ENCODE results near the gene PKNOX1.
"Not testable (repeated sequence)": the region's sequence is repeated elsewhere in the genome, so short reads cannot be mapped to it uniquely, and the experiment has no call there.

The PKNOX1 gene

GRCh38 chr21:43024439-43025136 lies 50.2 kb downstream of the PKNOX1 start:
- H3K9me3 ChIP-seq (ENCODE audit: control insufficient read depth, low read length): no peaks in the 10 kb centered on the region
- H3K36me3 ChIP-seq (ENCODE audit: control insufficient read depth, insufficient read depth, low read length, severe bottlenecking): peaks cover 60% of the 10 kb centered on the region
- no peak overlapping the region for H3K9ac ChIP-seq (ENCODE audit: low read length)
- H3K4me3 ChIP-seq (ENCODE audit: low read length): no peak overlapping the region
- no peaks in the 10 kb centered on the region for H3K27me3 ChIP-seq (replicated peaks; ENCODE audit: control insufficient read depth, insufficient read depth, low read length)
- no peaks in the 10 kb centered on the region for H3K4me1 ChIP-seq (ENCODE audit: control insufficient read depth, insufficient read depth, low read length)
- no peak for DNase-seq (ENCODE audit: low read depth)

- no peaks in the 10 kb centered on the region for H3K4me1 ChIP-seq (ENCODE audit: control insufficient read depth, insufficient read depth, low read length)
- H3K9me3 ChIP-seq (ENCODE audit: control insufficient read depth, low read length): no peaks in the 10 kb centered on the region
- H3K4me3 ChIP-seq (ENCODE audit: low read length): no peak overlapping the region
- peak; percentile 68 for DNase-seq (ENCODE audit: low read depth)
- peaks cover 62% of the 10 kb centered on the region for H3K36me3 ChIP-seq (ENCODE audit: control insufficient read depth, insufficient read depth, low read length, severe bottlenecking)
- no peak overlapping the region for H3K9ac ChIP-seq (ENCODE audit: low read length)
- H3K27me3 ChIP-seq (replicated peaks; ENCODE audit: control insufficient read depth, insufficient read depth, low read length): no peaks in the 10 kb centered on the region
Measured at GRCh38 chr21:43025636-43026180, 51.3 kb downstream of the PKNOX1 start.

GRCh38 chr21:43027846-43028731 lies 53.7 kb downstream of the PKNOX1 start:
- peaks cover 65% of the 10 kb centered on the region for H3K36me3 ChIP-seq (ENCODE audit: control insufficient read depth, insufficient read depth, low read length, severe bottlenecking)
- no peaks in the 10 kb centered on the region for H3K9me3 ChIP-seq (ENCODE audit: control insufficient read depth, low read length)
- DNase-seq (ENCODE audit: low read depth): no peak
- H3K4me3 ChIP-seq (ENCODE audit: low read length): no peak overlapping the region
- no peaks in the 10 kb centered on the region for H3K27me3 ChIP-seq (replicated peaks; ENCODE audit: control insufficient read depth, insufficient read depth, low read length)
- H3K4me1 ChIP-seq (ENCODE audit: control insufficient read depth, insufficient read depth, low read length): no peaks in the 10 kb centered on the region
- no peak overlapping the region for H3K9ac ChIP-seq (ENCODE audit: low read length)

- no peak for DNase-seq (ENCODE audit: low read depth)
- Histone ChIP-seq H3K4me3 (ENCODE audit: low read length) (no peak overlapping the region), H3K4me1 (ENCODE audit: control insufficient read depth, insufficient read depth, low read length) (no peaks in the 10 kb centered on the region), H3K36me3 (ENCODE audit: control insufficient read depth, insufficient read depth, low read length, severe bottlenecking) (peaks cover 55% of the 10 kb centered on the region), H3K27me3 (replicated peaks; ENCODE audit: control insufficient read depth, insufficient read depth, low read length) (no peaks in the 10 kb centered on the region), H3K9me3 (ENCODE audit: control insufficient read depth, low read length) (no peaks in the 10 kb centered on the region), H3K9ac (ENCODE audit: low read length) (no peak overlapping the region)
Measured at GRCh38 chr21:43029785-43030184, 55.4 kb downstream of the PKNOX1 start.

GRCh38 chr21:43031121-43031619 lies 56.8 kb downstream of the PKNOX1 start:
- Histone ChIP-seq H3K36me3 (ENCODE audit: control insufficient read depth, insufficient read depth, low read length, severe bottlenecking) (peaks cover 49% of the 10 kb centered on the region), H3K27me3 (replicated peaks; ENCODE audit: control insufficient read depth, insufficient read depth, low read length) (no peaks in the 10 kb centered on the region)

GRCh38 chr21:43034101-43034500 lies 59.7 kb downstream of the PKNOX1 start:
- no peak overlapping the region for H3K9ac ChIP-seq (ENCODE audit: low read length)
- H3K27me3 ChIP-seq (replicated peaks; ENCODE audit: control insufficient read depth, insufficient read depth, low read length): no peaks in the 10 kb centered on the region
- H3K4me3 ChIP-seq (ENCODE audit: low read length): no peak overlapping the region
- H3K4me1 ChIP-seq (ENCODE audit: control insufficient read depth, insufficient read depth, low read length): no peaks in the 10 kb centered on the region
- no peaks in the 10 kb centered on the region for H3K9me3 ChIP-seq (ENCODE audit: control insufficient read depth, low read length)
- peak; percentile 9 for DNase-seq (ENCODE audit: low read depth)
- H3K36me3 ChIP-seq (ENCODE audit: control insufficient read depth, insufficient read depth, low read length, severe bottlenecking): peaks cover 36% of the 10 kb centered on the region

More at GRCh38 chr21:43031121-43031619, 56.8 kb downstream of the PKNOX1 start:
- DNase-seq (ENCODE audit: low read depth): no peak
- Histone ChIP-seq H3K4me3 (ENCODE audit: low read length) (no peak overlapping the region), H3K9ac (ENCODE audit: low read length) (no peak overlapping the region), H3K4me1 (ENCODE audit: control insufficient read depth, insufficient read depth, low read length) (no peaks in the 10 kb centered on the region), H3K9me3 (ENCODE audit: control insufficient read depth, low read length) (no peaks in the 10 kb centered on the region)

- Histone ChIP-seq H3K4me3 (ENCODE audit: low read length) (no peak overlapping the region), H3K27me3 (replicated peaks; ENCODE audit: control insufficient read depth, insufficient read depth, low read length) (no peaks in the 10 kb centered on the region), H3K9me3 (ENCODE audit: control insufficient read depth, low read length) (no peaks in the 10 kb centered on the region), H3K4me1 (ENCODE audit: control insufficient read depth, insufficient read depth, low read length) (no peaks in the 10 kb centered on the region), H3K9ac (ENCODE audit: low read length) (no peak overlapping the region), H3K36me3 (ENCODE audit: control insufficient read depth, insufficient read depth, low read length, severe bottlenecking) (peaks cover 32% of the 10 kb centered on the region)
- no peak for DNase-seq (ENCODE audit: low read depth)
Measured at GRCh38 chr21:43034826-43035225, 60.5 kb downstream of the PKNOX1 start.

GRCh38 chr21:43036889-43037288 lies 62.5 kb downstream of the PKNOX1 start:
- not testable (repeated sequence) for H3K4me3 ChIP-seq (ENCODE audit: low read length); H3K4me1 ChIP-seq (ENCODE audit: control insufficient read depth, insufficient read depth, low read length); H3K9me3 ChIP-seq (ENCODE audit: control insufficient read depth, low read length); H3K27me3 ChIP-seq (replicated peaks; ENCODE audit: control insufficient read depth, insufficient read depth, low read length); DNase-seq (ENCODE audit: low read depth); H3K9ac ChIP-seq (ENCODE audit: low read length)
- H3K36me3 ChIP-seq (ENCODE audit: control insufficient read depth, insufficient read depth, low read length, severe bottlenecking): peaks cover 13% of the 10 kb centered on the region

- not testable (repeated sequence) for DNase-seq (ENCODE audit: low read depth); H3K9ac ChIP-seq (ENCODE audit: low read length); H3K4me1 ChIP-seq (ENCODE audit: control insufficient read depth, insufficient read depth, low read length); H3K36me3 ChIP-seq (ENCODE audit: control insufficient read depth, insufficient read depth, low read length, severe bottlenecking); H3K27me3 ChIP-seq (replicated peaks; ENCODE audit: control insufficient read depth, insufficient read depth, low read length); H3K4me3 ChIP-seq (ENCODE audit: low read length); H3K9me3 ChIP-seq (ENCODE audit: control insufficient read depth, low read length)
Measured at GRCh38 chr21:43037918-43038658, 63.7 kb downstream of the PKNOX1 start.

- not testable (repeated sequence) for H3K9ac ChIP-seq (ENCODE audit: low read length); H3K4me1 ChIP-seq (ENCODE audit: control insufficient read depth, insufficient read depth, low read length); H3K9me3 ChIP-seq (ENCODE audit: control insufficient read depth, low read length)
Measured at GRCh38 chr21:43038659-43039044, 64.3 kb downstream of the PKNOX1 start.

GRCh38 chr21:43042169-43042568 lies 67.8 kb downstream of the PKNOX1 start:
- H3K4me1 ChIP-seq (ENCODE audit: control insufficient read depth, insufficient read depth, low read length); H3K9me3 ChIP-seq (ENCODE audit: control insufficient read depth, low read length); H3K27me3 ChIP-seq (replicated peaks; ENCODE audit: control insufficient read depth, insufficient read depth, low read length); DNase-seq (ENCODE audit: low read depth); H3K4me3 ChIP-seq (ENCODE audit: low read length); H3K9ac ChIP-seq (ENCODE audit: low read length); H3K36me3 ChIP-seq (ENCODE audit: control insufficient read depth, insufficient read depth, low read length, severe bottlenecking): not testable (repeated sequence)

More at GRCh38 chr21:43038659-43039044, 64.3 kb downstream of the PKNOX1 start:
- H3K27me3 ChIP-seq (replicated peaks; ENCODE audit: control insufficient read depth, insufficient read depth, low read length); DNase-seq (ENCODE audit: low read depth); H3K36me3 ChIP-seq (ENCODE audit: control insufficient read depth, insufficient read depth, low read length, severe bottlenecking); H3K4me3 ChIP-seq (ENCODE audit: low read length): not testable (repeated sequence)

All from adipocyte (in vitro differentiated cells).